Measurements from ENCODE around the gene RHEB. TPM values are rescaled to one million over a fixed set of nuclear protein-coding genes. Genes with fewer than 3 reads are reported as not detected.
"Not testable (repeated sequence)": the region's sequence is repeated elsewhere in the genome, so short reads cannot be mapped to it uniquely, and the experiment has no call there.

The RHEB gene
- 78.9 TPM for polyA plus RNA-seq (ENCODE audit: insufficient read length)

- peak; percentile 96 for DNase-seq (ENCODE audit: low read depth)
Observed at GRCh38 chr7:151519765-151520418, at the start of gene RHEB. RHEB (minus strand) TSS chr7:151519895; CDS start chr7:151519511, 384 bp downstream.

DNA sequence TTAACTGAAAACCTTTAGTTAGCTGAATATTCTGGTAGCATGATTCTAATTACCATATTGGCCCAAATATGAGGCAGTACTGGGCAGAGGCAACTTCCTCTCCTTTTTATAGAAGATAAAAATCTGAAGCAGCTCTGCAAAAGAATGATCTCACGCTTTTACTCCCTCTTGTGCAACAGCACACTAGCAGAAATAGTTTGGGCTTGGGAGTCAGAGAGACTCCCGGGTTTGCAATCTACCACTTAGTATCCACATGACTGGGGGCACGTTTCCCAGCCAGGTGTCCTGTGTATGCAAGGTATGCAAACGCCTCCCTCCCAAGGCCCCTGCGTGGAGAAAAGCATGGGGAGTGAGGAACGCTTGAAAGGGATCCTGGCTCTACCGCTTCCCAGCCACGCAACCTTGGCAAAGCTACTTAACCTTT is 47.2 kb upstream of the RHEB start:
- DNase-seq (ENCODE audit: low read depth) = peak; percentile 19

DNA sequence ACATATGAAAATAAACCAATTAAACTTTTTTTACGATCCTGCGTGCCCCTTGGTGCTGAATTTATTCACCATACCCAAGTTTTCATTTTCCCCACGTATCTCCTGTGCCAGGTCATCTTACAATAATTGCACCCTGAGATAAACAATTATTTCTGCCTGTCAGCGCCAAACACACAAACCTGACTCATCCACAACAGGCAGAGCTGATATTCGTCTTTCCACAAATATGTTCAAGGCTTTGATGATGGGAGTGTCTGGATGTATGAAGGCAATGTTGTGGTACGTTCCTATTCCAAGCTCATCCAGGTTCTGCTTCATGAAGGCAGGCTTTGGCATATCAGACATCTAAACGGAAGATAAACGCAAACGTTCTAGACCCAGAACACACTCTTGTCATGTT is 45.8 kb upstream of the RHEB start:
- no peak for DNase-seq (ENCODE audit: low read depth)

GRCh38 chr7:151560243-151560642 is 40.5 kb upstream of the RHEB start:
- DNase-seq (ENCODE audit: low read depth) = no peak

GRCh38 chr7:151559557-151560183 is 40.0 kb upstream of the RHEB start:
- DNase-seq (ENCODE audit: low read depth) = no peak

- DNase-seq (ENCODE audit: low read depth) = no peak
Observed at GRCh38 chr7:151558575-151558974, 38.9 kb upstream of the RHEB start.

- no peak for DNase-seq (ENCODE audit: low read depth)
Observed at GRCh38 chr7:151556592-151556991, 36.9 kb upstream of the RHEB start.

DNA sequence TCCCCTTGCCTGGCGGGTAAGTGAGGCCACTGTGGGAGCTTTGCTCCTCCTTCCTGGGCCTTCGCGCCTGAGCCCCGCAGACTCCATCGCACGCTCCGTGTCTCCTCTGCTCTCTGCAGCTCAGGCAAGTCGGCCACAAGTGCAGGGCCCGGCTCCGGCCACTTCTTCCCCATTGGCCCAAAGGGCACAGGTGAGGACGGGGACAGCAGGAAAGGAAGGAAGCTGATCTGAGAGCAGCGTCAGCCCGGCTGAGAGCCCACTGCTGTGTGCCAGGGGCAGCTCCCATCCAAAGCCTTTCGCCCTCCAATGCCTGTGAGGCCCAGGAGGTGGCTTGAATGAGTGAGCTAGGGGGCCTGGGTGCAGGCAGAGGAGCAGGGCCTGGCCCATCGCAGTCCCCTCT is 33.7 kb upstream of the RHEB start:
- DNase-seq (ENCODE audit: low read depth) = no peak

GRCh38 chr7:151552352-151553028 is 32.8 kb upstream of the RHEB start:
- no peak for DNase-seq (ENCODE audit: low read depth)

- DNase-seq (ENCODE audit: low read depth) = no peak
Observed at GRCh38 chr7:151551820-151552219, 32.1 kb upstream of the RHEB start.

DNA sequence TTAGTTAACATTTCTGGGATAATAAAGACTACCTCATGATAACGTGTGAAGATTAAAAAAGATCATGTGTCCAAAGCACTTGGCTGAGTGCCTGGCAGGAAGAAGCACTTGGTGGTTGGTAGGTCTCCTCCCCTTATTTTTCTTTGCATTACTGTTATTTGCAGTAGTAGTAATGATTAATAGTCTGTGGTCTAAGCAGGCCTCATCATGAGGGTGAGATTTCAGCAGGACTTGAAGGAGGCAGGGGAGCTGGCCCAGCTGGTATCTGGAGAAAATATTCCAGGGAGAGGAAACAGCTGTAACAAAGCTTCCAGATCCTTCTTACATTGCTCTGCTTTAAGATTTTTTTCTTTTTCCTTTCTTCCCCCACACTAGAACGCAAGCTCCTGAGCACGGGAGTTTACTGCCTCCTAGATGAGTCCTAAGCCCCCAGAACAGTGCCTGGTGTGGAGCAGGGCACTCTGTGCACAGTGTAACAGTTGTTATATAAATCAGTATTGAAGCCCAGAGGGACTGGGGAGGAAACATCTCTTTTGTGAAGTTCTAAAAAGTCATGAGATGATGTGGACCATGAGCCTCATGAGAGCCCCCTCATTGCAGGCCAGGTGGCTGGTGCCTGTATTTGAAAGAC is 31.1 kb upstream of the RHEB start:
- DNase-seq (ENCODE audit: low read depth) = no peak

DNA sequence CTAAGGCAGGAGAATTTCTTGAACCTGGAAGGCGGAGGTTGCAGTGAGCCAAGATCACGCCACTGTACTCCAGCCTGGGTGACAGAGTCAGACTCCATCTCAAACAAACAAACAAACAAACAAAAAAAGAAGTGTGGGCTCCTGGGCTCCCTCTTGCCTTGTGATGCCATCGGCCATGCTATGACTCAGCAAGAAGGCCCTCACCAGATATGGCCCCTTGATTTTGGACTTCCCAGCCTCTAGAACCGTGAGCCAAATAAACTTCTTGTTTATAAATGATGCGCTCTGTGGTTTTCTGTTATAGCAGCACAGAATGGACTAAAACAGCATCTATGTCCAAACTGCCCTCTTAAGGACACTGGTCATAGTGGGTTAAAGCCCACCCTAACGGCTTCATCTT is 29.9 kb upstream of the RHEB start:
- no peak for DNase-seq (ENCODE audit: low read depth)

GRCh38 chr7:151549083-151549482 is 29.4 kb upstream of the RHEB start:
- DNase-seq (ENCODE audit: low read depth) = no peak

GRCh38 chr7:151544183-151544582 is 24.5 kb upstream of the RHEB start:
- DNase-seq (ENCODE audit: low read depth) = no peak

DNA sequence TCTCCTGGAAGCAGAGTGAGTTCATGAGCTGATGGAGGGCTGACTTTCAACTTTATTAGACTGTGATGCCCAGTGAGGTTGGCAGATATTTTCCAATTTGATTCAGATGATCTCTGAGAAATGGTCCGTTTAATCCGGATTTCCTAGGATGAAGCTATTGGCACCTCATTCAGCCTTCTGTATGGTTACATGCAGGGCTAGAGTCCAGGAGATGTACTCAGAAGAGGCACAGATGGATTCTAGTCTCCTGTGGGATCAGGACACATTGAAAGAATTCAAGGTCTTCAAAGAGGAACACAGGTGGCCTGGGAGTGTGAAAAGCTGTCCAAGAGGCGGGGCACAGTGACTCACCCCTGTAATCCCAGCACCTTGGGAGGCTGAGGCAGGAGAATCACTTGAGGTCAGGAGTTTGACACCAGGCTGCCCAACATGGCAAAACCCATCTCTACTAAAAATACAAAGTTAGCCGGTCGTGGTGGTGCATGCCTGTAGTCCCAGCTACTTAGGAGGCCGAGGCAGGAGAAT is 23.0 kb upstream of the RHEB start:
- no peak for DNase-seq (ENCODE audit: low read depth)

DNA sequence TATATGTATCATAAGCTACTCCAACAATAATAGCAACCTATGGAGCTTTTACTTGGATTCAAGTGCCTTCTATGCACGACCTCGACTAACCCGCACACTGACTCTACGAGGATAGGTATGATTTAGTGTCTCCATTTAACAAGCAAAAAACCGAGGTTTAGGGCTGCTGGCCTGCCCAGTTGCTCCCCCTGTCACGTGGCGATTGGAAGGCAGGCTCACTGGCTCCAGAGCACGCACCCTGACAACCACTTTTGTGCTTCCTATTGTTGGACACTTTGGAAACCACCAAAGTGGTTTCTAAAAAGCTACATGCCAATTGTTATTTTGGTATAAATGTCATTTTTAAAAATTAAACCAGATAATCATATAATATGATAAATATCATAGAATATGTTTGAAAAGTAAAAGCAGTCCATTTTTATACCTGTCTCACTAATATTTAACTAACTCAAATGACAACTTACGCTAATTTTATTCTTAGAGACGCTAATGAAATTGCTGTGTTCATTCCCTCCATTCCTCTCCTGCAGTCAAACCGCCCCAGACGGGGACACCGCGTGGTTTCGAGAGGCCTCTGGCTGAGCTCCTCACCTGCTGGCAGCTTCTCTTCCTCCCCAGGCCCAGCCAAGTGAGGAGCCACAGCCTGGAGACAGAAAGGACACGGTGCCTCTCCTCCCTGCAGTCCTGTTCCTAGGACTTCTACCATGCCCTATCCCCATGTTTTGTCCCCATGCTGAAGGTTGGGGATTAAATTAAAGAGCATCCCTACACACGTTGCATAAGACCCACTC is 22.2 kb upstream of the RHEB start:
- DNase-seq (ENCODE audit: low read depth) = no peak

DNA sequence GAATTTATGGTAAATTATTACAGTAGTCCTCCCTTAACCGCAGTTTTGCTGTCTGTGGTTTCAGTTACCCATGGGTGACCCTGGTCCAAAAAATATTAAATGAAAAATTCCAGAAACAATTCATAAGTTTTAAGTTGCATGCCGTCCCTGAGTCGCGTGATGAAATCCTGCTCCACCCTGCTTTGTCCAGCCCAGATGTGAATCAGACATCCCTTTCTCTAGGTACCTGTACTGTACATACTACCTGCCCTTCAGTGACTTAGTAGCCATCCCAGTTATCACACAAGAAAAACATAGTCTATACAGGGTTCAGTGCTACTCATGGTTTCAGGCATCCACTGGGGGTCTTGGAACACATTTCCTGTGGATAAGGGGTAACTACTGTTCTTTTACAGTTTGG is 20.5 kb upstream of the RHEB start:
- no peak for DNase-seq (ENCODE audit: low read depth)

GRCh38 chr7:151539088-151539671 is 19.5 kb upstream of the RHEB start:
- DNase-seq (ENCODE audit: low read depth) = no peak

- no peak for DNase-seq (ENCODE audit: low read depth)
Observed at GRCh38 chr7:151537818-151538561, 18.3 kb upstream of the RHEB start.

GRCh38 chr7:151536178-151536577 is 16.5 kb upstream of the RHEB start:
- DNase-seq (ENCODE audit: low read depth) = not testable (repeated sequence)

Measured in forelimb muscle (tissue), 1 donor.